ENCODE results near the gene ASIC4.

The ASIC4 gene

GRCh38 chr2:219498280-219499057 is 15.8 kb upstream of the ASIC4 start, which contains the start of gene GMPPA:
TSS of gene GMPPA (plus strand) at chr2:219498891. CDS start at chr2:219499976, 1,085 bp downstream.
- DNase-seq = peak; percentile 91

GRCh38 chr2:219499058-219499307 is 15.3 kb upstream of the ASIC4 start:
- DNase-seq = no peak

- no peak for DNase-seq
These were observed 14.7 kb upstream of the ASIC4 start for GRCh38 chr2:219499555-219499954.

DNA sequence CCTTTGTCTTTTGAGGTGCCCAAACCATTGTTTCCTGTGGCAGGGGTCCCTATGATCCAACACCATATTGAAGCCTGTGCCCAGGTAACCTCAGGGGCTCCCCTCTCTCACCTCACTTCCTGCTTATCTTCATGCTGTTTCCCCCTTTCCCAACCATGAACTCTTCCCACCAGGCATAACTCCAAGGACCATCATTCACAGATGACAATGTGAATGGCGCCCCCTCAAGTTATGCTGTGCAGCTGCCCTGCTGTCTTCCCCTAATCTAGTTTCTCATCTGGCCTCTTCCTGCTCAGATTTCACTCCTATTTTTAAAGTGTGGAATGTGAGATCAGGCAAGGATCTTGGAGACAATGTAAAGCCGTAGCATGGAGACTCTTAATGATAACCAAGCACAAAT is 14.1 kb upstream of the ASIC4 start:
- no peak for DNase-seq

- DNase-seq = no peak
These were observed 12.4 kb upstream of the ASIC4 start for GRCh38 chr2:219501849-219502248.

GRCh38 chr2:219502618-219503017 is 11.7 kb upstream of the ASIC4 start:
- no peak for DNase-seq

- DNase-seq = no peak
These were observed 8.7 kb upstream of the ASIC4 start for GRCh38 chr2:219505585-219505984.

DNA sequence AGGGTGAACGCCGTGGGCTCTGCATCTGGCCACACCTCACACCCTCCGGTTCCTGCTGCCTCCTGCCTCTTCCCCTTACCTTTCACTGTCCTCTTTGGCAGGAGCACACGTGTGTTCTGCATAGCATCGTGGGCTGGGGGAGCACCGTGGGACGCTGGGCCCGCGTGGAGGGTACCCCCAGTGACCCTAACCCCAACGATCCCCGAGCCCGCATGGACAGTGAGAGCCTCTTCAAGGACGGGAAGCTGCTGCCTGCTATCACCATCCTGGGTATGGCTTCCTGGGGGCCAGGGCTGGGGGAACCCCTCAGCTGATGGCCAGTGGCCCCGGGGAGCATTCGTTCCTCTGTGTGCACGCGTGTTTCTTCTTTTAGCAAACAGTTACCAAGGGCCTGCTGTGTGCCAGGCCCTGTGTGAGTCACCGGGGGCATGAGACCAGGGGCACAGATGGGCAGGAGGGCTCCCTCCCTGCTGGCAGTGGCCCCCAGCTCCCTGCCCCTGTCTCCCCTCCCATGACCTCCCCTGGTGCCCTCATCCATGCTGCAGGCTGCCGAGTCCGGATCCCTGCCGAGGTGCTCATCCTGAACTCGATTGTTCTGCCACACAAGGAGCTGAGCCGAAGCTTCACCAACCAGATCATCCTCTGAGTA is 8.0 kb upstream of the ASIC4 start:
- no peak for DNase-seq

- DNase-seq = no peak
These were observed 7.3 kb upstream of the ASIC4 start for GRCh38 chr2:219506802-219507526.

GRCh38 chr2:219507581-219508443 is 6.5 kb upstream of the ASIC4 start:
- no peak for DNase-seq

GRCh38 chr2:219508444-219508734 is 5.9 kb upstream of the ASIC4 start:
- no peak for DNase-seq

GRCh38 chr2:219508971-219509779 is 5.1 kb upstream of the ASIC4 start:
- no peak for DNase-seq

DNA sequence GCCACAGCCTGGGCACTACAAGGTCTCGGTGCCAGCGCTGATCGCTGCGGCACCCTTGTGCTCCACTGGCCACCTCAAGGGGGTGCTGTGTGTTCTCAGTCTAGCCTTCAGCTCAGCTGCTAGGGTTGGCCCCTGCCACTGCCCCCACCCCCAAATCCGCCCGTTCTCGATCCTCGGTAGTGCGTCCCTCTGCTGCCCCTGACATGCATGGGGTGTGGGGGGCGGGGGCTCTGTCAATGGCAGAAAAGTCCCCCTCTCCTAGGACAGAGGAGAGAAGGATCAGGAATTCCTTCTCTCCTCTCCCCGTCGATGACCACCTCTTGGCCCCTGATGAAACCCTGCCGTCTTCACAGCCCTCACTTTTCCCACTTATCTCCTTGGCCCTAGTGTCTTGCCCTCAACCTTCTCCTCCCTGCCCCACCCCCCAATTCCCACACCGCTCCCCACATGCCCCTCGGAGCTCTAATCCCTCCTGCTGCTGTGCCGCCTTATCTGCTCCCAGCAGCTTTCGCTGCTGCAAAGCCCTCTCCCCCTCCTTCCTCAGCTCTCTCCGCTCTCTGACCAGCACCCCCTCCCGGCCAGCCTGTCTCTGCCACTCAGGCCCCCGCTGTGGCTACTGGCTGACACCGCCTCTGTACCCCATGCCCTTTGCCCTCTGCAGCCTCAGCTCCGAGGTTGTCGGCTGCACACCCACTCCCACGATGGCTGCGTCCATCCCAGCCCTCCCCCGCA is 4.3 kb upstream of the ASIC4 start:
- DNase-seq = no peak

DNA sequence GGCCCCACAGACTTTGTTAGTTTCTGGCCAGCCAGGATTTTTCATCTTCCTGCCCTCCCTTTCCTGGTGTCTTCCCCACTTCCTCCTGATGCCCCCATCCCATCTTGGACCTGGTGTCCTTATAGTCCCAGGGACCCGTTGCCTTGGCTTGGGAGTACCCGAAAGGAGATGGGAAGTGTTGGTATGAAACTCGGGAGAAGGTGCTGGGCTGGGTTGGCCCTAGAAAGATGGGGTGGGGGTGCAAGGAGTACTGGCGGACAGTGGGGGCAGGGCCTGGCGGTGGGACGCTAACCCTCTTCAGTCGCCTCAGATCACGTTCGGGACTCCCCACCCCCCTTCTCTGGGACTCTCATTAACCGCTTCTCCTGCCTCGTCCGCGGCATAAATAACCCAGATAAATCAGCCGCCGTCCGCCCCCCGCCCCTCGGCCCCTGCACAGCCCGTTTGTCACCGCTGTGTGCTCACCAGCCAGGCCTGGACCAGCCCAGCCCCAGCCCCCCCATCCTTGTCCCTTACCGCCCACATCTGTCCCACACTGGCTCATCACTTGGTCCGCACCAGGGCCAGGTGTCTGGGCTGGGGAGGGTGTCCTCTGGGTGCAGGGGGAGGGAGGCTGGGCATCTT is 3.7 kb upstream of the ASIC4 start:
- DNase-seq = no peak

DNA sequence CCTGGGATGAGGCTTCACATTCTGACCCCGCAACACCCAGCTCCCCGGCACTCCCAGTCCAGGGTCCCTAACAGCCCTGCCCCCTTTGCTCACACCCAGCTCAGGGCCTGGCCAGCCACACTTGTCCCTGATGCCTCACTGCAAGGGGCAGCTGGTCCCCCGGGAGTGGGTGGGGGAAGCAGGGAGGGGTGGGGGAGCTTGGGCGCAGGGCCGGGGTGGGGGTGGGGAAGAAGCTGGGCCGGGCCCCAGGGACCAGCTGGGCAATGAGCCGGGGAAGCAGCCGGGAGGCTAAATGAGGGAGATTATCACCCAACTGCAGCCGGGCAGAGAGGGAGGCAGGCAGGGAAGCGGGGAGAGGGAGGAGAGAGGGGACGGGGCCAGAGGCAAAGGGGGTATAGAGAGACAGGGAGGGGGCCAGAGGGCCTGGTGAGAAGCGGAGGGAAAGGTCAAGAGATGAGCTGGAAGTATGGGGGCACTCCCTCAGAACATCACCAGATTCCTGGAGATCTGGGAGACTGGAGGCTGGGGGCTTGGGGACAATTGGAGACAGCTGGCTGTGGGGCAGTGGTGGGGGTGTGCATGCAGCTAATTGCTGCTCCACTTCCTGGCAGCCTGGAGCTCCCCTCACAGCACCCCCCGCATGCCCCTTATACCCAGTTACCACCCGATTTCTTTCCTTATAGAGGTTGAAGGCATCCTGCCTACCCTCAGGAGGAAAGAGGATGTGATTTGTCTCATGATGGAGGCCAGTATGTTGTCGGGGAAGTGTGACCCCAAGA is 2.5 kb upstream of the ASIC4 start:
- no peak for DNase-seq

- DNase-seq = no peak
These were observed 1.6 kb upstream of the ASIC4 start for GRCh38 chr2:219512524-219513216.

DNA sequence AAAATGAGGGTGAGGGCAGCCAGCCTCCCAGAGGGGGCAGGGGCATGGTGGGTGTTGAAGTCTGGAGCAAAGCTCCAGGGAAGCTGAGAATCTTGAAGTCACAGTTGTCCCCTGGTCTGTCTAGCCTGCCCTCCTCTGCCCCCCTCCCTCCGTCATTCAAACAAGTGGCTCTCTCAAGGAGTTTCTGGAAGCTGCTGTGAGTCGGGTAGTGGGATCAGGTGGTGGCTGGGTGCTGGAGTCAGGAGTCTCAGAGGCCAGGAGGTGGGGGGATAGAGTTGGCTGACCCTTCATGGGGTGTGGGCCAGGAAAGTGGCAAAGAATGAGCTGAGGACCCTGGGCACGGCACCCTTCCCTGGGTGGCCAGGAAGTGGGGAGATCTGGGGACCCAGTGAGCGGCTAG is 495 bp upstream of the ASIC4 start:
- no peak for DNase-seq

DNA sequence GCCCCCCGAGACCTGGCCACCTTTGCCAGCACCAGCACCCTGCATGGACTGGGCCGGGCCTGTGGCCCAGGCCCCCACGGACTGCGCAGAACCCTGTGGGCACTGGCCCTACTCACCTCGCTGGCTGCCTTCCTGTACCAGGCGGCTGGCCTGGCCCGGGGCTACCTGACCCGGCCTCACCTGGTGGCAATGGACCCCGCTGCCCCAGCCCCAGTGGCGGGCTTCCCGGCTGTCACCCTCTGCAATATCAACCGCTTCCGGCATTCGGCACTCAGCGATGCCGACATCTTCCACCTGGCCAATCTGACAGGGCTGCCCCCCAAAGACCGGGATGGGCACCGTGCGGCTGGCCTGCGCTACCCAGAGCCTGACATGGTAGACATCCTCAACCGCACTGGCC is 554 bp downstream of the ASIC4 start:
- no peak for DNase-seq

GRCh38 chr2:219515874-219516629 is 1.8 kb downstream of the ASIC4 start:
- no peak for DNase-seq
